SK-N-SH treated with all-trans-retinoic acid at 6 μM for 48 hours (cell line): ENCODE data around the gene TET3.
"Not testable (repeated sequence)": the region's sequence is repeated elsewhere in the genome, so short reads cannot be mapped to it uniquely, and the experiment has no call there.

ENCODE experiments used
- ATAC-seq: fragments of 200-7000 bp; cut with Tn5 transposase; 3 replicates; pipeline ENCODE4 v1.9.1; 2020; ENCODE audit warnings: mild to moderate bottlenecking, moderate library complexity
- BACH2 ChIP-seq: fragments of 250-450 bp; sonication (Bioruptor Pico); IDR thresholded peaks from 2 replicates; pipeline ENCODE4 v1.9.0; 2021; ENCODE audit warnings: mild to moderate bottlenecking, borderline replicate concordance
- GLIS3 ChIP-seq: fragments of 250-450 bp; sonication (Bioruptor Pico); IDR thresholded peaks from 2 replicates; pipeline ENCODE4 v1.5.0; 2020; ENCODE audit warnings: mild to moderate bottlenecking, moderate library complexity
- ISL1 ChIP-seq: fragments of 250-450 bp; sonication (Bioruptor Pico); IDR thresholded peaks from 2 replicates; pipeline ENCODE4 v2.1.2; 2022; ENCODE audit warnings: mild to moderate bottlenecking, moderate library complexity
- OSR1 ChIP-seq: fragments of 250-450 bp; sonication (Bioruptor Pico); IDR thresholded peaks from 2 replicates; pipeline ENCODE4 v1.8.0; 2022; ENCODE audit warnings: moderate library complexity, mild to moderate bottlenecking, inconsistent platforms
- POU6F1 ChIP-seq: fragments of 250-450 bp; sonication (Bioruptor Pico); IDR thresholded peaks from 2 replicates; pipeline ENCODE4 v1.8.0; 2021; ENCODE audit warnings: low read depth, mild to moderate bottlenecking, moderate library complexity, borderline replicate concordance
- PPARA ChIP-seq: fragments of 250-450 bp; sonication (Bioruptor Pico); IDR thresholded peaks from 2 replicates; pipeline ENCODE4 v1.5.0; 2020; ENCODE audit warnings: mild to moderate bottlenecking, borderline replicate concordance
- SNAI2 ChIP-seq: fragments of 250-450 bp; sonication (Bioruptor Pico); IDR thresholded peaks from 2 replicates; pipeline ENCODE4 v1.5.0; 2020; ENCODE audit warnings: mild to moderate bottlenecking, moderate library complexity
- TCF4 ChIP-seq: fragments of 250-450 bp; sonication (Bioruptor Pico); IDR thresholded peaks from 2 replicates; pipeline ENCODE4 v1.8.0; 2021; ENCODE audit warnings: mild to moderate bottlenecking, moderate library complexity, borderline replicate concordance
- ZC3H10 ChIP-seq: fragments of 250-450 bp; sonication (Bioruptor Pico); IDR thresholded peaks from 2 replicates; pipeline ENCODE4 v1.5.1; 2021; ENCODE audit warnings: mild to moderate bottlenecking, moderate library complexity
- ZFP3 ChIP-seq: fragments of 250-450 bp; sonication (Bioruptor Pico); IDR thresholded peaks from 2 replicates; pipeline ENCODE4 v1.5.0; 2020; ENCODE audit warnings: mild to moderate bottlenecking, moderate library complexity
- ZFP30 ChIP-seq: fragments of 450-650 bp; formaldehyde crosslinking; IDR thresholded peaks from 2 replicates; pipeline ENCODE4 v1.5.0; 2022; ENCODE audit warnings: mild to moderate bottlenecking, moderate library complexity
- ZNF565 ChIP-seq: fragments of 450-650 bp; formaldehyde crosslinking; conservative IDR thresholded peaks from 2 replicates; pipeline ENCODE4 v1.5.0; 2020; ENCODE audit warnings: low read depth, mild to moderate bottlenecking, moderate library complexity
- ZNF70 ChIP-seq: fragments of 450-650 bp; formaldehyde crosslinking; IDR thresholded peaks from 2 replicates; pipeline ENCODE4 v1.5.0; 2020; ENCODE audit warnings: mild to moderate bottlenecking, moderate library complexity
- ZNF8 ChIP-seq: fragments of 450-650 bp; formaldehyde crosslinking; IDR thresholded peaks from 2 replicates; pipeline ENCODE4 v1.5.0; 2020; ENCODE audit warnings: mild to moderate bottlenecking, moderate library complexity
- TF ChIP-seq, protein P1 (sequence below): fragments of 250-450 bp; sonication (Bioruptor Pico); IDR thresholded peaks from 2 replicates; pipeline ENCODE4 v1.5.1; 2020; ENCODE audit warnings: low read depth, mild to moderate bottlenecking, moderate library complexity
- TF ChIP-seq, protein P2 (sequence below): fragments of 250-450 bp; sonication (Bioruptor Pico); IDR thresholded peaks from 2 replicates; pipeline ENCODE4 v1.5.0; 2020; ENCODE audit warnings: mild to moderate bottlenecking, moderate library complexity
- TF ChIP-seq, protein P3 (sequence below): fragments of 250-450 bp; sonication (Bioruptor Pico); IDR thresholded peaks from 2 replicates; pipeline ENCODE4 v1.8.0; 2020; ENCODE audit warnings: mild to moderate bottlenecking, moderate library complexity, borderline replicate concordance
- TF ChIP-seq, protein P4 (sequence below): fragments of 250-450 bp; sonication (Bioruptor Pico); IDR thresholded peaks from 2 replicates; pipeline ENCODE4 v1.5.1; 2021; ENCODE audit warnings: mild to moderate bottlenecking, moderate library complexity

The TET3 gene

GRCh38 chr2:73938718-73939352 lies 45.9 kb upstream of the TET3 start:
- peak; percentile 97 for ATAC-seq
- TF ChIP-seq OSR1 (CRISPR knock-in tag) (no peak), ISL1 (CRISPR knock-in tag) (peak; percentile 80), ZNF565 (CRISPR knock-in tag) (no peak), ZNF8 (CRISPR knock-in tag) (no peak), SNAI2 (0 out of 2 replicates have a peak, but pooled peaks have one; percentile 4), ZNF70 (CRISPR knock-in tag) (no peak), ZC3H10 (CRISPR knock-in tag) (peak; percentile 87), ZFP3 (CRISPR knock-in tag) (no peak), TCF4 (CRISPR knock-in tag) (no peak), POU6F1 (CRISPR knock-in tag) (no peak), GLIS3 (CRISPR knock-in tag) (no peak), PPARA (CRISPR knock-in tag) (no peak)
- TF ChIP-seq, protein P1, sequence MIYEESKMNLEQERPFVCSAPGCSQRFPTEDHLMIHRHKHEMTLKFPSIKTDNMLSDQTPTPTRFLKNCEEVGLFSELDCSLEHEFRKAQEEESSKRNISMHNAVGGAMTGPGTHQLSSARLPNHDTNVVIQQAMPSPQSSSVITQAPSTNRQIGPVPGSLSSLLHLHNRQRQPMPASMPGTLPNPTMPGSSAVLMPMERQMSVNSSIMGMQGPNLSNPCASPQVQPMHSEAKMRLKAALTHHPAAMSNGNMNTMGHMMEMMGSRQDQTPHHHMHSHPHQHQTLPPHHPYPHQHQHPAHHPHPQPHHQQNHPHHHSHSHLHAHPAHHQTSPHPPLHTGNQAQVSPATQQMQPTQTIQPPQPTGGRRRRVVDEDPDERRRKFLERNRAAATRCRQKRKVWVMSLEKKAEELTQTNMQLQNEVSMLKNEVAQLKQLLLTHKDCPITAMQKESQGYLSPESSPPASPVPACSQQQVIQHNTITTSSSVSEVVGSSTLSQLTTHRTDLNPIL (CRISPR knock-in tag) = 0 out of 2 replicates have a peak, but pooled peaks have one; percentile 36
- TF ChIP-seq, protein P2, sequence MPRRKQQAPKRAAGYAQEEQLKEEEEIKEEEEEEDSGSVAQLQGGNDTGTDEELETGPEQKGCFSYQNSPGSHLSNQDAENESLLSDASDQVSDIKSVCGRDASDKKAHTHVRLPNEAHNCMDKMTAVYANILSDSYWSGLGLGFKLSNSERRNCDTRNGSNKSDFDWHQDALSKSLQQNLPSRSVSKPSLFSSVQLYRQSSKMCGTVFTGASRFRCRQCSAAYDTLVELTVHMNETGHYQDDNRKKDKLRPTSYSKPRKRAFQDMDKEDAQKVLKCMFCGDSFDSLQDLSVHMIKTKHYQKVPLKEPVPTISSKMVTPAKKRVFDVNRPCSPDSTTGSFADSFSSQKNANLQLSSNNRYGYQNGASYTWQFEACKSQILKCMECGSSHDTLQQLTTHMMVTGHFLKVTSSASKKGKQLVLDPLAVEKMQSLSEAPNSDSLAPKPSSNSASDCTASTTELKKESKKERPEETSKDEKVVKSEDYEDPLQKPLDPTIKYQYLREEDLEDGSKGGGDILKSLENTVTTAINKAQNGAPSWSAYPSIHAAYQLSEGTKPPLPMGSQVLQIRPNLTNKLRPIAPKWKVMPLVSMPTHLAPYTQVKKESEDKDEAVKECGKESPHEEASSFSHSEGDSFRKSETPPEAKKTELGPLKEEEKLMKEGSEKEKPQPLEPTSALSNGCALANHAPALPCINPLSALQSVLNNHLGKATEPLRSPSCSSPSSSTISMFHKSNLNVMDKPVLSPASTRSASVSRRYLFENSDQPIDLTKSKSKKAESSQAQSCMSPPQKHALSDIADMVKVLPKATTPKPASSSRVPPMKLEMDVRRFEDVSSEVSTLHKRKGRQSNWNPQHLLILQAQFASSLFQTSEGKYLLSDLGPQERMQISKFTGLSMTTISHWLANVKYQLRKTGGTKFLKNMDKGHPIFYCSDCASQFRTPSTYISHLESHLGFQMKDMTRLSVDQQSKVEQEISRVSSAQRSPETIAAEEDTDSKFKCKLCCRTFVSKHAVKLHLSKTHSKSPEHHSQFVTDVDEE (CRISPR knock-in tag) = no peak
- TF ChIP-seq, protein P3, sequence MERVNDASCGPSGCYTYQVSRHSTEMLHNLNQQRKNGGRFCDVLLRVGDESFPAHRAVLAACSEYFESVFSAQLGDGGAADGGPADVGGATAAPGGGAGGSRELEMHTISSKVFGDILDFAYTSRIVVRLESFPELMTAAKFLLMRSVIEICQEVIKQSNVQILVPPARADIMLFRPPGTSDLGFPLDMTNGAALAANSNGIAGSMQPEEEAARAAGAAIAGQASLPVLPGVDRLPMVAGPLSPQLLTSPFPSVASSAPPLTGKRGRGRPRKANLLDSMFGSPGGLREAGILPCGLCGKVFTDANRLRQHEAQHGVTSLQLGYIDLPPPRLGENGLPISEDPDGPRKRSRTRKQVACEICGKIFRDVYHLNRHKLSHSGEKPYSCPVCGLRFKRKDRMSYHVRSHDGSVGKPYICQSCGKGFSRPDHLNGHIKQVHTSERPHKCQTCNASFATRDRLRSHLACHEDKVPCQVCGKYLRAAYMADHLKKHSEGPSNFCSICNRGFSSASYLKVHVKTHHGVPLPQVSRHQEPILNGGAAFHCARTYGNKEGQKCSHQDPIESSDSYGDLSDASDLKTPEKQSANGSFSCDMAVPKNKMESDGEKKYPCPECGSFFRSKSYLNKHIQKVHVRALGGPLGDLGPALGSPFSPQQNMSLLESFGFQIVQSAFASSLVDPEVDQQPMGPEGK = peak; percentile 77; the same call in 1 of the 2 replicates
- TF ChIP-seq, protein P4, sequence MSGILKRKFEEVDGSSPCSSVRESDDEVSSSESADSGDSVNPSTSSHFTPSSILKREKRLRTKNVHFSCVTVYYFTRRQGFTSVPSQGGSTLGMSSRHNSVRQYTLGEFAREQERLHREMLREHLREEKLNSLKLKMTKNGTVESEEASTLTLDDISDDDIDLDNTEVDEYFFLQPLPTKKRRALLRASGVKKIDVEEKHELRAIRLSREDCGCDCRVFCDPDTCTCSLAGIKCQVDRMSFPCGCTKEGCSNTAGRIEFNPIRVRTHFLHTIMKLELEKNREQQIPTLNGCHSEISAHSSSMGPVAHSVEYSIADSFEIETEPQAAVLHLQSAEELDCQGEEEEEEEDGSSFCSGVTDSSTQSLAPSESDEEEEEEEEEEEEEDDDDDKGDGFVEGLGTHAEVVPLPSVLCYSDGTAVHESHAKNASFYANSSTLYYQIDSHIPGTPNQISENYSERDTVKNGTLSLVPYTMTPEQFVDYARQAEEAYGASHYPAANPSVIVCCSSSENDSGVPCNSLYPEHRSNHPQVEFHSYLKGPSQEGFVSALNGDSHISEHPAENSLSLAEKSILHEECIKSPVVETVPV (CRISPR knock-in tag) = no peak

DNA sequence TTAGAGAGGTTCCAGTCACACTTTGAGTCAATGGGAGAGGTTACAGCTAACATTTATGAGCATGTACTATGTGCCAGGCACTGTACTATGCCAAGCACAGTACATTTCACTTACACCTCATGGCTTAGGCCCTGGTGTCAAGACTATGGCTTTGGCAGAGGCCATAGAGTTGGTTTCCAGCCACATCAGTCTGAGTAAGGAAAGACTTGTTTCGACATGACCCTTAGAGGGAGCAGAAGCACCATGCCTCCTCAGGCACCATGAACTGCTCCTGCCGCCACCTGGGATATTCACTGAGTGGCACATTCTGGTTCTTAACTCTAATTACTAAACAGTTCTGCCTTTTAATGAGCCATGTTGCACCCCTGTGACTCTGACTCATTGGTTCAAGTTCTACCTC lies 45.3 kb upstream of the TET3 start:
- peak; percentile 45 for ATAC-seq

DNA sequence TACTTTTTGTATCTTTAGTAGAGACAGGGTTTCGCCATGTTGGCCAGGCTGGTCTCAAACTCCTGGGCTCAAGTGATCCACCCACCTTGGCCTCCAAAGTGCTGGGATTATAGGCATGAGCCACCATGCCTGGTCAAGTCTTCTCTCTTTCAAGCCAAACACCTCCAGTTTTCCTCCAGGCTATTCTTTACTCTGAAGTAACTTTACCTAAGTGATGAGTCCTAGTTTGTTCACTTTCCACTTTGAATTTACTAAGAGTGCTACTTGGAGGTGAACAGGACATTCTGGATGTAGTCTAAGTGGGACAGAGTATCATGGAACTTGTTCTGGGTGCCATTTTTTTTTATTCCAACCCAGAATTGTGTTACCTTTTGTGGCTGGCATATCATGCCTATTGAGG lies 44.6 kb upstream of the TET3 start:
- not testable (repeated sequence) for ATAC-seq

More for the DNA sequence above, 45.3 kb upstream of the TET3 start:
- TF ChIP-seq SNAI2 (0 out of 2 replicates have a peak, but pooled peaks have one; percentile 1), OSR1 (CRISPR knock-in tag) (no peak)

GRCh38 chr2:73942664-73943063 lies 42.0 kb upstream of the TET3 start:
- no peak for ATAC-seq
- TF ChIP-seq ZFP3 (CRISPR knock-in tag) (no peak), PPARA (CRISPR knock-in tag) (no peak)
- TF ChIP-seq, all 23 proteins: peak for 0

DNA sequence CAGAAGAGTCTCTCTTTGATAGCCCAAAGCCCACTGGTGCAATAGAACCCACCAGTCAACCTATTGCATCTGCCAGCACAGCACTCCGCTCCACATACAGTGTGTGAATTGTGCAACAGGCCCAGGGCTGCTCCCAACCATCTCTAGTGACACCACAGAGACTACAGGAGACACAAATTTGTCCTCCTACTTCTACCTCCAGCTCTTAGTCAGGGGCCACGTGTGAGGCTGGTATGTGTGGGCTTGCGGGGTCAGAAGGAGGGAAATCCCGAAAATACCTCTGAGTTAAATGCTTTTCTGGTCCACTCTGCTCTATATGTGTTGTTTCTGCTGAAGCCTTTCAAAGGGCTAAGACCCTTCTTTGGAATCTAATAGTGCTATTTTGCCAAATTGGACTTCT lies 40.0 kb upstream of the TET3 start:
- no peak for TF ChIP-seq OSR1 (CRISPR knock-in tag)
- TF ChIP-seq, protein P4 (CRISPR knock-in tag) = no peak
- TF ChIP-seq BACH2 = no peak
- no peak for TF ChIP-seq ZFP30 (CRISPR knock-in tag)
- no peak for TF ChIP-seq ZC3H10 (CRISPR knock-in tag)
- TF ChIP-seq ZFP3 (CRISPR knock-in tag) = no peak
- no peak for ATAC-seq
